Thoracic aorta (tissue), 2 donors: ENCODE data around the gene RBM6. TPM values are rescaled to one million over a fixed set of nuclear protein-coding genes. Genes with fewer than 3 reads are reported as not detected.

Experiments
- ATAC-seq: fragments of 150-250 bp; one replicate; pipeline ENCODE4 v1.8.0; 2017; ENCODE audit warnings: low read depth; ENCODE audit not compliant: insufficient number of reproducible peaks, low FRiP score
- DNase-seq: peaks from one replicate; pipeline ENCODE4 v3.0.0-alpha.2; 2020; ENCODE audit warnings: low spot score
- H3K27ac ChIP-seq, 2 donors: fragments of 200-600 bp; sonication (generic); 1 replicate in 1 of 2; 2 replicates in 1 of 2; pipeline ENCODE4 v1.5.1; 2016; ENCODE audit warnings: mild to moderate bottlenecking in 2 of 2, moderate library complexity in 2 of 2
- H3K27me3 ChIP-seq: fragments of 200-600 bp; sonication (generic); replicated peaks from 2 replicates; pipeline ENCODE4 v1.6.0; 2016; ENCODE audit warnings: mild to moderate bottlenecking; ENCODE audit not compliant: insufficient read depth
- H3K36me3 ChIP-seq: fragments of 200-600 bp; sonication (generic); one replicate; pipeline ENCODE4 v1.5.1; 2016
- H3K4me1 ChIP-seq, 2 donors: fragments of 200-600 bp; sonication (generic); 1 replicate in 1 of 2; 2 replicates in 1 of 2; pipeline versions ENCODE4 v1.5.1 to v1.6.0; 2016; ENCODE audit warnings: low read depth in 2 of 2, mild to moderate bottlenecking in 1 of 2; ENCODE audit not compliant: control insufficient read depth in 1 of 2
- H3K4me3 ChIP-seq: fragments of 200-600 bp; sonication (generic); 2 replicates; pipeline ENCODE4 v1.5.1; 2016; ENCODE audit warnings: mild to moderate bottlenecking
- H3K9me3 ChIP-seq: fragments of 200-600 bp; sonication (generic); 2 replicates; pipeline ENCODE4 v1.5.1; 2016
- CTCF ChIP-seq: fragments of 200-600 bp; sonication (generic); IDR thresholded peaks from one replicate; pipeline ENCODE4 v1.5.1; 2019; ENCODE audit warnings: antibody characterized with exemption
- total RNA-seq, 2 donors: library from RNA; depleted of rRNA; stranded (reverse); fragments of >200 nt; gene quantifications; one replicate each; pipeline versions ENCODE4 v1.1.0 to v1.2.3, GENCODE V29; 2016

The RBM6 gene
- total RNA-seq, 2 donors from 2014 or later = 99.6 to 181 TPM

- Histone ChIP-seq H3K4me3 (peak overlapping the region; percentile 6), H3K4me1 (peaks cover 11 to 37% of the 10 kb centered on the region in 2 donors), H3K9me3 (no peaks in the 10 kb centered on the region), H3K27ac (peak overlapping the region; percentile 22 to 44), H3K36me3 (no peaks in the 10 kb centered on the region), H3K27me3 (no peaks in the 10 kb centered on the region)
- TF ChIP-seq CTCF = no peak
- no peak for DNase-seq
- no peak for ATAC-seq
Measured at GRCh38 chr3:49967291-49967690, 27.3 kb downstream of the RBM6 start.

DNA sequence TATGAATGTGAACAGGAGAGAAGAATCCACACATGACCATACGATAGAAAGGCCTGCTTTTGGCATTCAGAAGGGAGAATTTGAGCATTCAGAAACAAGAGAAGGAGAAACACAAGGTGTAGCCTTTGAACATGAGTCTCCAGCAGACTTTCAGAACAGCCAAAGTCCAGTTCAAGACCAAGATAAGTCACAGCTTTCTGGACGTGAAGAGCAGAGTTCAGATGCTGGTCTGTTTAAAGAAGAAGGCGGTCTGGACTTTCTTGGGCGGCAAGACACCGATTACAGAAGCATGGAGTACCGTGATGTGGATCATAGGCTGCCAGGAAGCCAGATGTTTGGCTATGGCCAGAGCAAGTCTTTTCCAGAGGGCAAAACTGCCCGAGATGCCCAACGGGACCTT lies 28.4 kb downstream of the RBM6 start:
- Histone ChIP-seq H3K4me3 (no peak overlapping the region), H3K27ac (no peak overlapping the region), H3K9me3 (no peaks in the 10 kb centered on the region), H3K27me3 (no peaks in the 10 kb centered on the region), H3K4me1 (peaks cover 11 to 37% of the 10 kb centered on the region in 2 donors), H3K36me3 (no peaks in the 10 kb centered on the region)
- no peak for TF ChIP-seq CTCF
- DNase-seq = no peak
- ATAC-seq = no peak

- Histone ChIP-seq H3K9me3 (no peaks in the 10 kb centered on the region), H3K27ac (no peak overlapping the region), H3K36me3 (peaks cover 1% of the 10 kb centered on the region), H3K27me3 (no peaks in the 10 kb centered on the region), H3K4me3 (no peak overlapping the region), H3K4me1 (peaks cover 0 to 16% of the 10 kb centered on the region in 2 donors)
- no peak for DNase-seq
- no peak for TF ChIP-seq CTCF
- ATAC-seq = no peak
Measured at GRCh38 chr3:49972656-49973055, 32.7 kb downstream of the RBM6 start.

DNA sequence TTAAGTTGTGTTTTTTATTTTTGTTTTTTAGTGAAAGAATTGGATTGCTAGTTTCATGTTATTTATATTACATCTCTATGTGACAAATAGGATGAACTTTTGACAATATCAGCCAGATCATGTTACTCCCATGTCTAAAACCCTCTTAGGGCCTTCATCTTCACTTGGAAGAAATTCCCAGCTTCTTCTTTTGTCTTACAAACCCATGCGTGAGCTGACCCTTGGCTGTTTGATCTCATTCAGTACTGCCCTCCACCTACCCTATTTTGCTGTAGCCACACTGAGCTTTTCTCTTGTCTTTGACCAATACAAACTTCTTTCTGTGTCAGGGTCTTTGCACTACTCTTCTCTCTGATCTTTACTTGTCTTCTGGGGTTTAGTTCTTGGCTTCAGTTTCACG lies 37.0 kb downstream of the RBM6 start:
- Histone ChIP-seq H3K27me3 (no peaks in the 10 kb centered on the region), H3K27ac (no peak overlapping the region), H3K4me3 (no peak overlapping the region), H3K9me3 (no peaks in the 10 kb centered on the region), H3K36me3 (peaks cover 5% of the 10 kb centered on the region), H3K4me1 (no peaks in the 10 kb centered on the region)
- ATAC-seq (no peak), DNase-seq (no peak)
- no peak for TF ChIP-seq CTCF

DNA sequence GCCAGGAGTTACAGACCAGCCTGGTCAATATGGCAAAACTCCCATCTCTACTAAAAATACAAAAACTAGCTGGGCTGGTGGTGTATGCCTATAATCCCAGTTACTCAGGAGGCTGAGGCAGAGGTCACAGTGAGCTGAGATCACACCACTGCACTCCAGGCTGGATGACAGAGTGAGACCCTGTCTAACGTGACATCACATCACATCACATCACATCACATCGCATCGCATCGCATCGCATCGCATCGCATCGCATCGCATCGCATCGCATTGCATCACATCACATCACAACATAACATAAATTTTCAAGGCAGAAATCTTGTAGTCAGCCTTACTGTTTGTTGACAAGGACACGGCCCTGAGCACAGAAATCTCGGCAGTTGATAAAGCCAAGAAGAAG lies 44.4 kb downstream of the RBM6 start:
- H3K27me3 ChIP-seq = no peaks in the 10 kb centered on the region
- TF ChIP-seq CTCF = no peak
- H3K9me3 ChIP-seq = no peaks in the 10 kb centered on the region
- no peak overlapping the region for H3K4me3 ChIP-seq
- DNase-seq = no peak
- no peak for ATAC-seq
- H3K36me3 ChIP-seq = peaks cover 12% of the 10 kb centered on the region
- no peak overlapping the region for H3K27ac ChIP-seq
- no peaks in the 10 kb centered on the region for H3K4me1 ChIP-seq
